HL-60/S4 treated with retinoic acid at 250 ng/mL for 4 days and 3 days (cell line): Measurements from ENCODE around the gene FBXL17.

Source experiments
- in situ Hi-C: fragments of 300-500 bp; cut with MboI; formaldehyde crosslinking; loops from 2 replicates; pipeline ENCODE4 v1.7.0; 2022; ENCODE audit warnings: low sequenced_read_pairs

Gene FBXL17

GRCh38 chr5:107871023-107871422 lies 510.9 kb downstream of the FBXL17 start:
- in situ Hi-C loops, result no loop called here

GRCh38 chr5:107869438-107870115 lies 512.3 kb downstream of the FBXL17 start:
- in situ Hi-C loops, result no loop called here

GRCh38 chr5:107868650-107869409 lies 513.1 kb downstream of the FBXL17 start:
- in situ Hi-C loops, result no loop called here

GRCh38 chr5:107867266-107867665 lies 514.6 kb downstream of the FBXL17 start:
- in situ Hi-C loops, result no loop called here

GRCh38 chr5:107864793-107865192 lies 517.1 kb downstream of the FBXL17 start:
- in situ Hi-C loops, result no loop called here

GRCh38 chr5:107863125-107863524 lies 518.8 kb downstream of the FBXL17 start:
- in situ Hi-C loops, result no loop called here

- in situ Hi-C loops, result no loop called here
Measured at GRCh38 chr5:107861565-107861964, 520.3 kb downstream of the FBXL17 start.

- in situ Hi-C loops, result no loop called here
Measured at GRCh38 chr5:107860044-107860443, 521.9 kb downstream of the FBXL17 start.

GRCh38 chr5:107858788-107859187 lies 523.1 kb downstream of the FBXL17 start:
- in situ Hi-C loops, result no loop called here

GRCh38 chr5:107858324-107858723 lies 523.6 kb downstream of the FBXL17 start:
- in situ Hi-C loops, result no loop called here

- in situ Hi-C loops, result no loop called here
Measured at GRCh38 chr5:107857785-107858184, 524.1 kb downstream of the FBXL17 start.

GRCh38 chr5:107855171-107855570 lies 526.7 kb downstream of the FBXL17 start:
- in situ Hi-C loops, result no loop called here

- in situ Hi-C loops, result no loop called here
Measured at GRCh38 chr5:107853696-107854095, 528.2 kb downstream of the FBXL17 start.

GRCh38 chr5:107853031-107853430 lies 528.9 kb downstream of the FBXL17 start:
- in situ Hi-C loops, result no loop called here

GRCh38 chr5:107849118-107849517 lies 532.8 kb downstream of the FBXL17 start:
- in situ Hi-C loops, result no loop called here

GRCh38 chr5:107840592-107840991 lies 541.3 kb downstream of the FBXL17 start:
- in situ Hi-C loops, result no loop called here

- in situ Hi-C loops, result no loop called here
Measured at GRCh38 chr5:107840161-107840560, 541.7 kb downstream of the FBXL17 start.

- in situ Hi-C loops, result no loop called here
Measured at GRCh38 chr5:107835096-107835495, 546.8 kb downstream of the FBXL17 start.

- in situ Hi-C loops, result no loop called here
Measured at GRCh38 chr5:107832746-107833145, 549.2 kb downstream of the FBXL17 start.

- in situ Hi-C loops, result no loop called here
Measured at GRCh38 chr5:107831612-107832395, 550.1 kb downstream of the FBXL17 start.

- in situ Hi-C loops, result no loop called here
Measured at GRCh38 chr5:107830750-107831149, 551.1 kb downstream of the FBXL17 start.
